Tibial nerve (tissue), 3 donors: ENCODE data around the gene LGR6.

ENCODE experiments used
- CTCF ChIP-seq, 5 experiments: fragments of 200-600 bp in 3 of 5; fragments of 450-650 bp in 2 of 5; sonication (generic) in 3 of 5; IDR thresholded peaks; one replicate each; pipeline ENCODE4 v1.5.1; 2016 to 2019; ENCODE audit warnings: antibody characterized with exemption in 5 of 5, mild to moderate bottlenecking in 3 of 5, moderate library complexity in 2 of 5
- POLR2A ChIP-seq, 2 donors: fragments of 450-650 bp; IDR thresholded peaks; one replicate each; pipeline ENCODE4 v1.6.1; 2017; ENCODE audit warnings: antibody characterized with exemption in 2 of 2, mild to moderate bottlenecking in 2 of 2, moderate library complexity in 2 of 2

GRCh38 chr1:202187041-202187671 is 6.4 kb upstream of the LGR6 start:
- no peak for TF ChIP-seq CTCF (IDR thresholded peaks at IDR 0.05)
- no peak for TF ChIP-seq POLR2A (IDR thresholded peaks at IDR 0.05)
